Right renal cortex interstitium (tissue), 3 donors: ENCODE data around the gene CNFN. TPM values are rescaled to one million over a fixed set of nuclear protein-coding genes. Genes with fewer than 3 reads are reported as not detected.
"Not testable (repeated sequence)": the region's sequence is repeated elsewhere in the genome, so short reads cannot be mapped to it uniquely, and the experiment has no call there.

Experiments
- DNase-seq, 3 donors: peaks; one replicate each; pipeline ENCODE4 v3.0.0-alpha.2; 2013; ENCODE audit warnings: low read depth in 3 of 3, low spot score in 2 of 3
- polyA plus RNA-seq, 3 donors: library from polyadenylated mRNA; unstranded; fragments of 120-200 nt; gene quantifications; one replicate each; pipeline ENCODE4 v1.2.1, GENCODE V29; 2013; ENCODE audit not compliant: insufficient read length in 3 of 3

The CNFN gene
- polyA plus RNA-seq, 3 donors, result 0.94 to 1.4 (median 0.96) TPM

- DNase-seq, result peak in 1 of 3 donors; percentile 4
Measured at GRCh38 chr19:42352301-42353259, 37.5 kb downstream of the CNFN start.

- no peak for DNase-seq
Measured at GRCh38 chr19:42351079-42351735, 38.9 kb downstream of the CNFN start.

GRCh38 chr19:42350417-42350816 is 39.7 kb downstream of the CNFN start:
- no peak for DNase-seq

GRCh38 chr19:42349378-42350107 is 40.6 kb downstream of the CNFN start:
- DNase-seq, result no peak

- DNase-seq, result no peak
Measured at GRCh38 chr19:42348211-42348610, 41.9 kb downstream of the CNFN start.

- DNase-seq, result no peak
Measured at GRCh38 chr19:42345191-42345812, 44.8 kb downstream of the CNFN start.

GRCh38 chr19:42344336-42344893 is 45.7 kb downstream of the CNFN start:
- DNase-seq, result no peak

- DNase-seq, result no peak
Measured at GRCh38 chr19:42343344-42344110, 46.6 kb downstream of the CNFN start.

- DNase-seq, result not testable (repeated sequence)
Measured at GRCh38 chr19:42339922-42340321, 50.2 kb downstream of the CNFN start.

GRCh38 chr19:42339126-42339860 is 50.8 kb downstream of the CNFN start:
- not testable (repeated sequence) for DNase-seq

Other genes starting within 250 kb of the CNFN start
- gene DEDD2, start 172.6 kb downstream of the CNFN start, polyA plus RNA-seq, result 10 to 100 TPM; 21.8 to 25.7 (median 22.3) TPM
- gene ZNF526, start 170.0 kb downstream of the CNFN start, polyA plus RNA-seq, result 1 to 10 TPM; 7.4 to 8.9 (median 8.3) TPM
- gene GSK3A, start 147.7 kb downstream of the CNFN start, polyA plus RNA-seq, result 10 to 100 TPM; 67.9 to 72.6 (median 69.1) TPM
- 10 to 100 TPM; 50.1 to 63.8 (median 56.2) TPM for gene ERF, start 135.2 kb downstream of the CNFN start, polyA plus RNA-seq
- gene CIC, start 121.0 kb downstream of the CNFN start, polyA plus RNA-seq, result 10 to 100 TPM; 34.0 to 42.0 (median 39.2) TPM
- gene PRR19, start 88.2 kb downstream of the CNFN start, polyA plus RNA-seq, result 1 to 10 TPM in 2 of 3 donors, under 1 TPM in 1; 0.86 to 1.6 (median 1.3) TPM
- 10 to 100 TPM; 77.1 to 83.4 (median 80.5) TPM for gene PAFAH1B3, start 87.7 kb downstream of the CNFN start, polyA plus RNA-seq
- under 1 TPM; 0.61 to 0.97 (median 0.72) TPM for gene TMEM145, start 77.0 kb downstream of the CNFN start, polyA plus RNA-seq
- 10 to 100 TPM; 36.3 to 37.9 (median 36.7) TPM for gene MEGF8, start 64.7 kb downstream of the CNFN start, polyA plus RNA-seq
- gene LIPE, start 37.1 kb upstream of the CNFN start, polyA plus RNA-seq, result 10 to 100 TPM in 1 of 3 donors, 1 to 10 TPM in 2; 8.2 to 11.4 (median 9.1) TPM
- gene CXCL17, start 52.6 kb upstream of the CNFN start, polyA plus RNA-seq, result under 1 TPM in 2 of 3 donors, not detected in 1; 0.17 to 0.23 TPM
- gene CEACAM1, start 138.2 kb upstream of the CNFN start, polyA plus RNA-seq, result 1 to 10 TPM; 8.8 to 10.0 (median 9.7) TPM
- under 1 TPM in 1 of 3 donors, not detected in 2; 0.21 TPM for gene CEACAM8, start 204.6 kb upstream of the CNFN start, polyA plus RNA-seq